COLO668 (cell line): ENCODE results near the gene ACOT7.
A peak's percentile ranks its signal among the peaks of the same experiment; 100 is the strongest.

ENCODE experiments used
- DNase-seq: peaks from one replicate; lab custom pipeline; 2025; ENCODE audit not compliant: unreplicated experiment; lab: John Stamatoyannopoulos, UW

The ACOT7 gene

DNA sequence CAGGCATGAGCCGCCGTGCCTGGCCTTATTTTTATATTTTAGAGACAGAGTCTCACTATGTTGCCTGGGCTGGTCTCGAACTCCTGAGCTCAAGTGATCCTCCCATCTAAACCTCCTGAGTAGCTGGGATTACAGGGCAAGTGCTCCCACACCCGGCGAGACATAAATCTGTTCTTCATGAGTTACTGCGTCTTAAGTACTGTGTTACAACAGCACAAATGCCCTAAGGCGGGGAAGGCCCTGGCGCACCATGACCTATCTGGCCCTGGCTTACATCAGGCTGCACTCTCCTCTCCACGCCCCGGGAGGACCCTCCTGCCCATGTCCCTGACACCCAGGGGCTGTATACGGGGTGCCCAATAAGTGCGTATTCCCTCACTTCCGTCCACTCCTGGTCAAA lies 136.9 kb downstream of the ACOT7 start:
- no peak for DNase-seq

GRCh38 chr1:6254691-6255090 lies 138.9 kb downstream of the ACOT7 start:
- DNase-seq = no peak

DNA sequence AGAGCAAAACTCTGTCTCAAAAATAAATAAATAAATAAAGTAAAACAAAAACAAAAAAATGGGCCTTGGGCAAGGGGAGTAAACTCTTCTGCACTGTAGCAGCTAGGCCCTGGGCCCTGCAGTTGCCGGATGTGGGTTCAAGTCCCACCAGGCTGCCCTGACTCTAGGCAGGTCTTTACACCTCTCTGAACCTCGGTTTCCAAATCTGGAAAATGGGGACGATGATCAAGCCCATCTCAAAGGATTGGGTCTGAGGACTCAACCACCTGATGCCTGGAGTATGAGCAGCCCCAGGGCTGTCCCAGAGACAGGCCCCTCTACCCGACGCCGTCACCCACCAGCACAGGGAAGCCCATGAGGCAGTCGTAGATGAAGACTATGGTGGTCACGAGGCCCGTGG lies 140.2 kb downstream of the ACOT7 start:
- DNase-seq = no peak

DNA sequence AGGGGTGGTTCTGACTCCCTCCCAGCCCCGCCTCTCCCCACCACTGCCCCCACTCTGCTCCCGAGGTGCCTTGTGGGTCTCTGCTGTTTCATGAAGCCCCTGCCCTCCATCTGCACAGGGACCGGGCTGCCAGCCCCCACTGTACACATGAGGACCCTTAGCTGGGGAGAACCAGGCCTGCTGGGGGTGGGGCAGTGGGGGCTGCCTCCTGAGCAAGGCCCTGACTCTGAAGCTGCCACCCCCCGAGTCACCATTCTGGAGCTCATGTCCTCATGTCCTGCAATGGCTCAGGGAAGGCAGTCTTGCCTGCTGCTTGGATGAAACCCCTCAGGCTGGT lies 141.2 kb downstream of the ACOT7 start:
- DNase-seq = no peak

GRCh38 chr1:6251681-6252373 lies 141.7 kb downstream of the ACOT7 start:
- no peak for DNase-seq

DNA sequence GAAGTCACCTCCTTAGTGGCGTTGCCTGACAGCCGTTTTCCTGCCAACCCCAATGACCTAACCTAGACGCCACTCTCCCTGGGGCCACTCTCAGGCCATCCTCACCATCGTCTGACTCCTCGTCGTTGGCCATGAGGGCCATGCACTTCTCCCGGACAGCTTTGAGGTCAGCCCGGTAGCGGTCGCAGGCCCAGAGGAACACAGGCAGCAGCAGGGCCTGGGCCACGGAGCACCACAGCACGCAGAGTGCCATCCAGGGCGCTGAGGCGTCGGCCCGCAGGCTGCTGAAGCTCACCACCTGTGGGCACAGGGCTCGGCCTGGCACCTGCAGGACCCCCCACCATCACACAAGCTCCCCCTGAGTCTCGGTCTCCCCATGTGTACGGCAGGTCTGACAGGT lies 142.3 kb downstream of the ACOT7 start:
- DNase-seq = no peak

DNA sequence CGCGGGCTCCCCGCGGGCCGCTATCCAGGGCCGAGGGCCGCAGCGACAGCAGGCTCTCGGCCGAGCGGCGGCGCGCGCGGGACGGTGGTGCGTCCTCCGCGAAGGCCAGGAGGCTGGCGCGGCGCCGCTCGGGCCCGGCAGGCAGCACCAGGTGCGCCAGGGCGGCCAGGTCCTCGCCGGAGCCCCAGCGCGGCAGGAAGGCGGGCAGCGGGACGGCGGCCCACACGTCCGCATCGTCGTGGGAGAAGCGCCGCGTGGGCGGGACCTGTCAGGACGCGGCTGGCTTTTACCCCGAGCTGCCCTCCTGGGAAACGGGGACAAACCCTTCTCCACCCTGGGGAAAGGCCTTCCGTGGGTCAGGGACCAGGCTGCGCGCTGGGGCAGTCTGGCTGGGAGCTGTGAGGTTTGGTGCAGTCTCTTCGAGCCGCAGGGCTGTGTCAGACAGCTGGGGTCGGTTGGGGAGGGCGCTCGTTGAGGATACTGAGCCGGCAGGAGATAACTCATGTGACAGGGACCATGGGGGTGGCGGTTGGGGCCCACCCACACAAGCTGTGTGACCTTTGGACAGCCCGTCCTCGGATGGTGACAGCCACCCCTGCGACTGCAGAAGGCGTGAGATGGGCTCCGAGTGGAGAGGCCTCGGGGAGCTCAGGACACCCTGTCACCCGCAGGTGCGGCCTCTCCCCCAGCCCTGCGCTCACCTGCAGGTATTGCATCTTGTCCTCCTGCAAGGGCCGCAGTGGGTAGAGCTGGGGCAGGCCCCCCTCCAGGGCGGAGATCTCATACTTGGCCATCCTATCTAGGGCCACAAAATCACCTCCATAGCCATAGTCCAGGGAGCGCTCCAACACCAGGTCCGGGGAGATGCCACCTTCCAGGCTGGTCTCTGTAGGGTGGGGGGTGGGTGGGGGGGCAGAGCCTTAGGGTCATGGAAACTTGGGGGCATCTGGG lies 143.6 kb downstream of the ACOT7 start:
- peak; percentile 81 for DNase-seq

- DNase-seq = peak; percentile 49
Measured at GRCh38 chr1:6248932-6249738, 144.4 kb downstream of the ACOT7 start.

GRCh38 chr1:6248161-6248776 lies 145.3 kb downstream of the ACOT7 start:
- DNase-seq = no peak

DNA sequence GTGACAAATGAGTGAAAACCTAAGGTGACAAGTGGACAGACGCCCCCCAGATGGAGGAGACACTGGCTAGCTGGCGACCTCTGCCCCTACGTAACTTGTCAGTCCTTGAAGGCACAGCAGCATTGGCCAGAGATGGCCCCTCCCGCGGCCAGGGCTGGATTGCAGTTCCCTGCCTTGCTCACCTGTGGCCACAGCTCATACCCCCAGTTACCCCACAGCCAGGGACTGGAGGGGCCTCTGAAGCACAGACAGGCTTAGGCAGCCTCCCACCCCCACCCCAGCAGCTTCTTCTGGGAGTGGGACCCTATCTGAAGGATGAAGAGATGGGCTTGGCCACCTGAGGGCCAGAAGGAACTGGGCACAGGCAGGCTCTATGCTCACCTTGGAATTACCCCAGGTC lies 145.9 kb downstream of the ACOT7 start:
- no peak for DNase-seq

DNA sequence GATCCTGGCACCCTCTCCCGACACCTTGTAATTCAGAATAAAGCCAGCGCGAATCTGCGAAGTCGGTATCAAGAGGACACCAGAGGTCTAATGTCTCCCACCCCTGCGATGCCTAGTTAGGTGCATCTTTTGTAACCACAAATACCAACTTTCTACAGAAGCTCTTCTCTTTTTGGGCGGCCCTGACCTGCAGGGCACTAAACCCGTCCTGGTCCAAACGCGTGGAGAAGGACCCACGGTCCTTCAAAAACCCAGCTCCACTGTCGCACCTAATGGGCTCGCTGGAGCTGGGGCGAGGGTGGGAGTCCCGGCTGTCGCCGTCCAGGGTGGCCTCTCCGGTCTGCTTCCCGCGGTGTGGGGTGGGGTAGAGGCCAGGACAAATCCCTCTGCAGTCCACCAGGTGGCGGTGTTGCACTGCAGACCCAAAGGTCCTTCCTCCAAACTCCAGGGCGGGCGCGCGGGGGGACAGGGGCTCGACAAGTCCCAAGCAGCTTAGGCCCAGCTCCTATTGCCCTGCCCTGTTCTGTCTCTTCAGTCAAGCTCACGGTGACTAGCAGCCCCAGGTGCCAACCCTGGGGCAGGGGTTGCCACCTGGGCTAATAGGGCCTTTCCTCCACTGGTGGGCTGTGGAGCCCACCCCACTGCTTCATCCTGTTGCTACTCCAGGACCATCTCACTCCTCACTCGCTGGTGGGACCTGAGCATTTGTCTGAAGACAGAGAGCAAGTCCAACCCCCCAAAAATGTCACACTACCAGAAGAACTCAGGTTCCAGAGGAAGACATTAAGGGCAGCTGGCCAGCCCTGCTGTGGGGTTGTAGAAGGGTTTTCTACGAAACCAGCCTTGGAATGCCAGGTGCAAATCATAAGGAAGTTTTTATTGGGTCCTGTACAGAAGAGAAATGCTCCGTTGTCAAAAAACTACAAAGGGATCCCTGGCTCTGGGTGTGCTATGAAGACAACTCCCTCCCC lies 146.8 kb downstream of the ACOT7 start:
- DNase-seq = peak; percentile 94

DNA sequence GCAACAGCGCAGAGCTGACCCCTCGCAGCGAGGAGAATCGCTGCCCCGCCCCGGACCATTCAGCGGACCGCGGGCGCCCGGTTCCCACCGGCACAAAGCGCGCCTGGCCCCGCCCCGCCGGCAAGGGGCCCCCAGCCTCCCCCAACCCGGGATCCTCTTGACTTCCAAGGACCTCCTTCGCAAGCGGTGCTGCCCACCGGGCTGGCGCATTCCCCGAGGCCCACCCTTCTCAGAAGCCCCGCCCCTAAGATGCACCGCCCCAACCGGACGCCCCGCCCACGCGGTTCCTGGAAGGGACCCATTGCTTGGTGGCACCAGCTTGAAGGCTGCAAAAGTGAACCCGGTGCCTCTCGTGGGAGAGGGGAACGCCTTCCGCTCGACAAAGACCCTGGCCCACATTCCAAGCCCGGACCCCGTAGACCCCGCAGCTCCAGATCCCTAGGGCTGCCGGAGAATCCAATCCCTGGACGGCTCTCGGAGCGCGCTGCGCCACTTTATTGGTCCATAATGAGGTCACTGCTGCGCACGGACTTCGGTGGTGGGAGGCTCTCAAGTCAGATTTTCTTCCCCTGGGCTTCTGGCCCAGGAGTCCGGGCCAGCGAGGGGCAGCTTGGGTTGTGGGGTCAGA lies 147.6 kb downstream of the ACOT7 start:
- DNase-seq = peak; percentile 72

DNA sequence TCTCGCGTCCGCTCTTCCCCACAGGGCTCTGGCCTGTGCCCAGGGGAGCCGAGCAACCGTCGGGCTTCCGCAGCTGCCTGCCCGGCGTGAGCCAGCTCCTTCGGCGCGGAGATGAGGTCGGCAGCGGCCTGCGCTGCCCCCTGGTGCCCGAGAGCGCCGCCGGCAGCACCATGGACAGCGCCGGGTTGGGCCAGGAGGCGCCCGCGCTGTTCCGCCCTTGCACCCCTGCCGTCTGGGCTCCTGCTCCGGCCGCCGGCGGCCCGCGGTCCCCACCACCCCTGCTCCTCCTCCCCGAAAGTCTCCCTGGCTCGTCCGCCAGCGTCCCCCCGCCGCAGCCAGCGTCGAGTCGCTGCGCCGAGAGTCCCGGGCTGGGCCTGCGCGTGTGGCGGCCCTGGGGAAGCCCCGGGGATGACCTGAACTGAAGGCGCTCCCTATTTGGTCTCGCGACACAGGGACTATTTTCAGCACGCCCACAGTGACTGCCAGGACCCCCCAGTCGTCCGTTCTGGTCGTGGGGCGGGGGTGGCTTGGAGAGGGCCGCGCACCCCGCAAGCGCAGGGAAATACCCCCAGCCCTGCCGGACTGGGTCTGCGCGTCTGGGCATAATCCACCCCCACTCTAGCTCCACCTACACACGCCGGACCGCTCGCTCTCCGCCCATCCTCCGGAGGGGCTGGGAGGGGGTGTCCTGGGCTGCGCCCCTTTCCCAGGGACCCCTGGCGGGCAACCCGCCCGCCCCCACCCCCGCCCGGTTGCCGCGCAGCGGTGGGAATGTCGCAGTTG lies 148.3 kb downstream of the ACOT7 start:
- peak; percentile 96 for DNase-seq

- no peak for DNase-seq
Measured at GRCh38 chr1:6244401-6245049, 149.0 kb downstream of the ACOT7 start.

GRCh38 chr1:6243993-6244392 lies 149.6 kb downstream of the ACOT7 start, which contains the start of gene HES3:
TSS of gene HES3 (plus strand) at chr1:6244179. CDS start at chr1:6244366, 187 bp downstream.
- DNase-seq = no peak

GRCh38 chr1:6243053-6243834 lies 150.3 kb downstream of the ACOT7 start:
- DNase-seq = no peak
